ENCODE results near the gene SERTM2. TPM values are rescaled to one million over a fixed set of nuclear protein-coding genes. Genes with fewer than 3 reads are reported as not detected.

The SERTM2 gene
- total RNA-seq, 1 donor from 2014 or later, result 0.23 TPM

- Mint-ChIP-seq H3K9me3 (ENCODE audit: unreplicated experiment) (peaks cover 2% of the 10 kb centered on the region), H3K27ac (ENCODE audit: unreplicated experiment) (no peak overlapping the region), H3K4me3 (ENCODE audit: unreplicated experiment) (no peak overlapping the region), H3K27me3 (ENCODE audit: low read depth, unreplicated experiment) (no peaks in the 10 kb centered on the region), H3K4me1 (ENCODE audit: low read depth, unreplicated experiment) (no peaks in the 10 kb centered on the region), H3K36me3 (ENCODE audit: low read depth, unreplicated experiment) (no peaks in the 10 kb centered on the region)
- no peak overlapping the region for H3K27ac ChIP-seq (ENCODE audit: low read depth, low read length)
- no peaks in the 10 kb centered on the region for H3K4me1 ChIP-seq (ENCODE audit: insufficient read depth, low read length)
- FAIRE-seq (no peak), DNase-seq (ENCODE audit: low read depth) (no peak)
- H3K79me2 ChIP-seq (ENCODE audit: insufficient read depth, low read length), result no peaks in the 10 kb centered on the region
- H3K36me3 ChIP-seq (ENCODE audit: insufficient read depth, low read length), result no peaks in the 10 kb centered on the region
- H3K27me3 ChIP-seq (ENCODE audit: insufficient read depth, low read length), result no peaks in the 10 kb centered on the region
- TF ChIP-seq CTCF (IDR thresholded peaks at IDR 0.05; ENCODE audit: insufficient read depth, low read depth, low read length) (no peak), EZH2 (IDR thresholded peaks at IDR 0.05; ENCODE audit: insufficient read depth, low read length) (no peak)
- no peak overlapping the region for H3K4me3 ChIP-seq (ENCODE audit: insufficient read depth, low read depth, low read length)
- H3K9me3 ChIP-seq (ENCODE audit: insufficient read depth, low read depth, low read length), result no peaks in the 10 kb centered on the region
- H2AFZ ChIP-seq (ENCODE audit: low read depth, low read length), result no peak overlapping the region
- no peaks in the 10 kb centered on the region for H4K20me1 ChIP-seq (ENCODE audit: insufficient read depth, low read length)
- no peak overlapping the region for H3K9ac ChIP-seq (ENCODE audit: low read length)
- no peak overlapping the region for H3K4me2 ChIP-seq (ENCODE audit: low read length)
These were observed 40.6 kb upstream of the SERTM2 start for GRCh38 chrX:111470681-111471403.

- Histone ChIP-seq H3K9ac (ENCODE audit: low read length) (no peak overlapping the region), H3K79me2 (ENCODE audit: insufficient read depth, low read length) (no peaks in the 10 kb centered on the region), H3K27me3 (ENCODE audit: insufficient read depth, low read length) (no peaks in the 10 kb centered on the region), H3K4me3 (ENCODE audit: insufficient read depth, low read depth, low read length) (no peak overlapping the region), H3K27ac (ENCODE audit: low read depth, low read length) (no peak overlapping the region), H2AFZ (ENCODE audit: low read depth, low read length) (no peak overlapping the region), H3K4me1 (ENCODE audit: insufficient read depth, low read length) (no peaks in the 10 kb centered on the region), H3K4me2 (ENCODE audit: low read length) (no peak overlapping the region), H3K36me3 (ENCODE audit: insufficient read depth, low read length) (no peaks in the 10 kb centered on the region), H4K20me1 (ENCODE audit: insufficient read depth, low read length) (no peaks in the 10 kb centered on the region), H3K9me3 (ENCODE audit: insufficient read depth, low read depth, low read length) (no peaks in the 10 kb centered on the region)
- H3K27ac Mint-ChIP-seq (ENCODE audit: unreplicated experiment), result no peak overlapping the region
- peaks cover 1% of the 10 kb centered on the region for H3K9me3 Mint-ChIP-seq (ENCODE audit: unreplicated experiment)
- no peak for FAIRE-seq
- H3K4me1 Mint-ChIP-seq (ENCODE audit: low read depth, unreplicated experiment), result no peaks in the 10 kb centered on the region
- H3K27me3 Mint-ChIP-seq (ENCODE audit: low read depth, unreplicated experiment), result no peaks in the 10 kb centered on the region
- H3K4me3 Mint-ChIP-seq (ENCODE audit: unreplicated experiment), result no peak overlapping the region
- no peak for TF ChIP-seq EZH2 (IDR thresholded peaks at IDR 0.05; ENCODE audit: insufficient read depth, low read length)
- TF ChIP-seq CTCF (IDR thresholded peaks at IDR 0.05; ENCODE audit: insufficient read depth, low read depth, low read length), result no peak
- DNase-seq (ENCODE audit: low read depth), result no peak
- no peaks in the 10 kb centered on the region for H3K36me3 Mint-ChIP-seq (ENCODE audit: low read depth, unreplicated experiment)
These were observed 29.5 kb upstream of the SERTM2 start for GRCh38 chrX:111481896-111482295.

DNA sequence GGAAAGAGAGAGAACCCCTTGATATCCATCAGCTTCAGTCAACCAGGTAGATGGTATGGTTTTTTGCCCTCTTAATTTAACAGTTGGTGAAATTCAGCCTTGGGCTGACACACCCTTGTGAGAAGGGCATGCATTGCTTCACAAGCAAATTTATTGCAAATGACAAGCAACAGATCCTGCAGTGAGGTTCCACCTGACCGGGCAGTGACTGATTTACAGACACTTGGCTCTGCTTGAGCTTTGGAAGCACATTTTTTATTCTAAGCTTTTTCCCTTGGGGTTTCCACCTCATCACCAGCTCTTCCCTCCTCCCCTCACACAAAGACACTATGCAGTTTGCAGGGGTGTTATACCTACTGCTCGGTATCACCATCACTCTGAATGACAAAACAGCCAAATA lies 28.3 kb upstream of the SERTM2 start:
- no peak overlapping the region for H3K4me3 Mint-ChIP-seq (ENCODE audit: unreplicated experiment)
- no peak for FAIRE-seq
- TF ChIP-seq EZH2 (IDR thresholded peaks at IDR 0.05; ENCODE audit: insufficient read depth, low read length), result no peak
- no peak for TF ChIP-seq CTCF (IDR thresholded peaks at IDR 0.05; ENCODE audit: insufficient read depth, low read depth, low read length)

More for the DNA sequence above, 28.3 kb upstream of the SERTM2 start:
- H3K9ac ChIP-seq (ENCODE audit: low read length), result no peak overlapping the region
- H3K27ac ChIP-seq (ENCODE audit: low read depth, low read length), result no peak overlapping the region
- no peaks in the 10 kb centered on the region for H3K9me3 ChIP-seq (ENCODE audit: insufficient read depth, low read depth, low read length)
- no peaks in the 10 kb centered on the region for H3K79me2 ChIP-seq (ENCODE audit: insufficient read depth, low read length)
- H3K9me3 Mint-ChIP-seq (ENCODE audit: unreplicated experiment), result peaks cover 1% of the 10 kb centered on the region
- no peak overlapping the region for H3K4me3 ChIP-seq (ENCODE audit: insufficient read depth, low read depth, low read length)
- H3K27ac Mint-ChIP-seq (ENCODE audit: unreplicated experiment), result no peak overlapping the region
- DNase-seq (ENCODE audit: low read depth), result no peak
- H3K4me1 ChIP-seq (ENCODE audit: insufficient read depth, low read length), result no peaks in the 10 kb centered on the region
- H3K27me3 ChIP-seq (ENCODE audit: insufficient read depth, low read length), result no peaks in the 10 kb centered on the region
- no peaks in the 10 kb centered on the region for H3K27me3 Mint-ChIP-seq (ENCODE audit: low read depth, unreplicated experiment)
- H3K4me2 ChIP-seq (ENCODE audit: low read length), result no peak overlapping the region
- no peaks in the 10 kb centered on the region for H3K4me1 Mint-ChIP-seq (ENCODE audit: low read depth, unreplicated experiment)
- no peaks in the 10 kb centered on the region for H3K36me3 ChIP-seq (ENCODE audit: insufficient read depth, low read length)
- H3K36me3 Mint-ChIP-seq (ENCODE audit: low read depth, unreplicated experiment), result no peaks in the 10 kb centered on the region
- no peaks in the 10 kb centered on the region for H4K20me1 ChIP-seq (ENCODE audit: insufficient read depth, low read length)
- no peak overlapping the region for H2AFZ ChIP-seq (ENCODE audit: low read depth, low read length)

All from astrocyte (in vitro differentiated cells and primary cell).